ENCODE measurements around the gene MEDAG.

- TF ChIP-seq, protein P1, sequence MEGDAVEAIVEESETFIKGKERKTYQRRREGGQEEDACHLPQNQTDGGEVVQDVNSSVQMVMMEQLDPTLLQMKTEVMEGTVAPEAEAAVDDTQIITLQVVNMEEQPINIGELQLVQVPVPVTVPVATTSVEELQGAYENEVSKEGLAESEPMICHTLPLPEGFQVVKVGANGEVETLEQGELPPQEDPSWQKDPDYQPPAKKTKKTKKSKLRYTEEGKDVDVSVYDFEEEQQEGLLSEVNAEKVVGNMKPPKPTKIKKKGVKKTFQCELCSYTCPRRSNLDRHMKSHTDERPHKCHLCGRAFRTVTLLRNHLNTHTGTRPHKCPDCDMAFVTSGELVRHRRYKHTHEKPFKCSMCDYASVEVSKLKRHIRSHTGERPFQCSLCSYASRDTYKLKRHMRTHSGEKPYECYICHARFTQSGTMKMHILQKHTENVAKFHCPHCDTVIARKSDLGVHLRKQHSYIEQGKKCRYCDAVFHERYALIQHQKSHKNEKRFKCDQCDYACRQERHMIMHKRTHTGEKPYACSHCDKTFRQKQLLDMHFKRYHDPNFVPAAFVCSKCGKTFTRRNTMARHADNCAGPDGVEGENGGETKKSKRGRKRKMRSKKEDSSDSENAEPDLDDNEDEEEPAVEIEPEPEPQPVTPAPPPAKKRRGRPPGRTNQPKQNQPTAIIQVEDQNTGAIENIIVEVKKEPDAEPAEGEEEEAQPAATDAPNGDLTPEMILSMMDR (optimal IDR thresholded peaks at IDR 0.05 in 1 of 3, IDR thresholded peaks at IDR 0.05 in 1 of 3, conservative IDR thresholded peaks at IDR 0.05 in 1 of 3; ENCODE audit: extremely low read depth in 1 of 3, insufficient read depth in 2 of 3, low read length in 3 of 3) = no peak
- no peak for TF ChIP-seq EZH2 (IDR thresholded peaks at IDR 0.05; ENCODE audit: low read length)
Observed at GRCh38 chr13:30862707-30863106, 43.4 kb upstream of the MEDAG start.
